MG63 (cell line): Measurements from ENCODE around the gene WNK4. TPM values are rescaled to one million over a fixed set of nuclear protein-coding genes. Genes with fewer than 3 reads are reported as not detected.

Source experiments
- DNase-seq: peaks from one replicate; pipeline ENCODE4 v3.0.0-alpha.2; 2020
- H3K27me3 ChIP-seq: fragments of 250-450 bp; sonication (Bioruptor Pico); 2 replicates; pipeline ENCODE4 v1.5.1; 2020; ENCODE audit warnings: mild to moderate bottlenecking, moderate library complexity
- H3K36me3 ChIP-seq: fragments of 250-450 bp; sonication (Bioruptor Pico); 2 replicates; pipeline ENCODE4 v1.5.1; 2020; ENCODE audit warnings: mild to moderate bottlenecking, moderate library complexity
- H3K4me3 ChIP-seq: fragments of 250-450 bp; sonication (Bioruptor Pico); 2 replicates; pipeline ENCODE4 v1.5.1; 2020; ENCODE audit warnings: mild to moderate bottlenecking, moderate library complexity
- H3K9me3 ChIP-seq: fragments of 250-450 bp; sonication (Bioruptor Pico); 2 replicates; pipeline ENCODE4 v1.5.1; 2020; ENCODE audit warnings: mild to moderate bottlenecking, moderate library complexity
- total RNA-seq: library from RNA; depleted of rRNA; stranded (reverse); fragments of >200 nt; shearing (Covaris generic); gene quantifications from 2 replicates; pipeline ENCODE4 v1.2.3, GENCODE V29; 2014; ENCODE audit warnings: low replicate concordance

Gene WNK4
- total RNA-seq, 1 experiment from 2014 or later: not detected

GRCh38 chr17:42783791-42784138, 3.4 kb downstream of the WNK4 start:
- H3K27me3 ChIP-seq: peaks cover 21% of the 10 kb centered on the region
- H3K4me3 ChIP-seq: no peak overlapping the region
- no peak for DNase-seq

GRCh38 chr17:42784409-42784808, 4.0 kb downstream of the WNK4 start:
- Histone ChIP-seq H3K36me3 (peaks cover under 1% of the 10 kb centered on the region; the same call in 1 of the 2 replicates), H3K27me3 (peaks cover 21% of the 10 kb centered on the region), H3K9me3 (no peaks in the 10 kb centered on the region), H3K4me3 (no peak overlapping the region)
- no peak for DNase-seq

More at GRCh38 chr17:42783791-42784138, 3.4 kb downstream of the WNK4 start:
- Histone ChIP-seq H3K36me3 (peaks cover 6% of the 10 kb centered on the region; the same call in 1 of the 2 replicates), H3K9me3 (no peaks in the 10 kb centered on the region)

DNA sequence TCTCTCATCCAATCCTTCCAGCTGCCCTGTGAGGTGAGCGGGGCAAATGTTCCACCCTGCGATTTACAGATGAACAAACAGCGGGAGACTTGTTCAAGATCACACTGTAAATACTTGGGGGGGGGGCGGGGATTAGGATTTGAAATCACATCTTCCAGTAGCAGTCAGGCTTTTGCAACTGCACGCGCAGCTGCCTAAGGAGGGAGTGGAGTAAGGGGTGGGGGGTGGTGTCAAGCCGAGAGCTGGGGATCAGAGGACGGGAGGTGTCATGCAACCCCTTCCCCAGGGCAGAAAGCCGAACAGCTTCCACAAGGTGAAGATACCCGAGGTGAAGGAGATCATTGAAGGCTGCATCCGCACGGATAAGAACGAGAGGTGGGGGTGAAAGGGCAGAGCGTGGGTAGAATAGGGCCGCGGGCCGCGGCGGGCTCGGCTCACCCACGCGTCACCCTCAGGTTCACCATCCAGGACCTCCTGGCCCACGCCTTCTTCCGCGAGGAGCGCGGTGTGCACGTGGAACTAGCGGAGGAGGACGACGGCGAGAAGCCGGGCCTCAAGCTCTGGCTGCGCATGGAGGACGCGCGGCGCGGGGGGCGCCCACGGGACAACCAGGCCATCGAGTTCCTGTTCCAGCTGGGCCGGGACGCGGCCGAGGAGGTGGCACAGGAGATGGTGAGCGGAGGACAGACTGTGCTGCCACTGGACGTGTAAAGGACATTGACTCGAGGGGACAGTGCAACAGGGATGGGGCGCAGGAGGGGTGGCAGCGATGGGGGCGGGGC, 4.6 kb downstream of the WNK4 start:
- Histone ChIP-seq H3K36me3 (no peaks in the 10 kb centered on the region; the same call in 1 of the 2 replicates), H3K27me3 (peaks cover 21% of the 10 kb centered on the region), H3K4me3 (no peak overlapping the region), H3K9me3 (no peaks in the 10 kb centered on the region)
- no peak for DNase-seq

- DNase-seq: no peak
- Histone ChIP-seq H3K36me3 (no peaks in the 10 kb centered on the region), H3K4me3 (no peak overlapping the region), H3K9me3 (no peaks in the 10 kb centered on the region), H3K27me3 (peaks cover 6% of the 10 kb centered on the region; the same call in 1 of the 2 replicates)
Observed at GRCh38 chr17:42787266-42787665, 6.9 kb downstream of the WNK4 start.

DNA sequence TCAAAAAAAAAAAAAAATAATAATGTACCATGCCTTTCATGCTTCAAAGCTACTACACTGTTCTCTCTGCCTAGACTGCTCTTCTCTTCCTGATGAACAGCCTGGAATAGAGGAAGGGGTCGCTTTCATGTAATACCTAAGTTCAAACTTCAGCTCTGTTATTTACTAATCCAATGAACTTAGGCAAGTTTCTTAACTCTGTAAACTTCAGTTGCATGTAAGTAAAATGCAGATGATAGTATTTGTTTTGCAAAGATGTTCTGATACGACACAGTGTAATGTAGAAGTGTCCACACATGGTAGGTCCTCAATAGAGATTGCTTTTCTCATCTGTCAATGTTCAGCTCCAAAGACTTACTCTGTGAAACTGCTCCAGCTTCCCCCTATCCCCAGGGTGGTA, 11.5 kb downstream of the WNK4 start:
- peaks cover 14% of the 10 kb centered on the region for H3K36me3 ChIP-seq
- H3K27me3 ChIP-seq: no peaks in the 10 kb centered on the region
- no peak overlapping the region for H3K4me3 ChIP-seq
- H3K9me3 ChIP-seq: no peaks in the 10 kb centered on the region
- DNase-seq: no peak

DNA sequence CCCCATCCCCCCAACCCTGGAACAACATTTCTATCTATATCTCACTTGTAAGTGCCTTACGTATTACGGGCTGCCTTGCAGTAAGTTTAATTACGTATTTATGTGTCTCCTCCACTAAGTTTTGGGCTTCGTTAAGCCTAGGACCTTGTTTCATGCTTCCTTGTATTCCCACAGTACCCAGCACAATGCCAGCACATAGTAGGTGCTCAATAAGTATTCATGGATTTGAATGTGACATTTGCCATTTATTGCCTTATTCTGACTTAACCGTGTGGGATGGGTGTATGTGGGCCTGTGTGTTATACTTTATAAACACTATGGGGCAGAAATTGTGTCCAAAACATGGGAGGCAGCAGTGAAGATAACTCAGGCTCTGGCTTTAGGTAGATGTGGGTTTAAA, 12.1 kb downstream of the WNK4 start:
- Histone ChIP-seq H3K9me3 (no peaks in the 10 kb centered on the region), H3K36me3 (peaks cover 17% of the 10 kb centered on the region), H3K4me3 (no peak overlapping the region), H3K27me3 (no peaks in the 10 kb centered on the region)
- DNase-seq: no peak

DNA sequence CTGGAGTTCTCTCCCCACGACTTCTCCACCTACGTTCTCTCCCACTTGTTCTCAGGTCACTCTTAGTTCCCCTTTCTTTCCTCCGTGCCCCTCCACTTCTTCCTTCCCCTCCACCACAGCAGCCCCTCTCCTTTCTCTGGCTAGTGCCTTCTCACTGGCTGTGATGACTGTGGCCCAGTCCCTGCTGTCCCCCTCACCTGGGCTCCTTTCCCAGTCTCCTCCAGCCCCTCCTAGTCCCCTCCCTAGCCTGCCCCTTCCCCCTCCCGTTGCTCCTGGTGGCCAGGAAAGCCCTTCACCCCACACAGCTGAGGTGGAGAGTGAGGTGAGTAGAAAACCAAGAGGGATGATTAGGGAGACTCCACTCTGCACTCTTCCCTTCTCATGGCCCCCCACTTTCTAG, 14.7 kb downstream of the WNK4 start:
- no peak for DNase-seq
- H3K36me3 ChIP-seq: peaks cover 17% of the 10 kb centered on the region

DNA sequence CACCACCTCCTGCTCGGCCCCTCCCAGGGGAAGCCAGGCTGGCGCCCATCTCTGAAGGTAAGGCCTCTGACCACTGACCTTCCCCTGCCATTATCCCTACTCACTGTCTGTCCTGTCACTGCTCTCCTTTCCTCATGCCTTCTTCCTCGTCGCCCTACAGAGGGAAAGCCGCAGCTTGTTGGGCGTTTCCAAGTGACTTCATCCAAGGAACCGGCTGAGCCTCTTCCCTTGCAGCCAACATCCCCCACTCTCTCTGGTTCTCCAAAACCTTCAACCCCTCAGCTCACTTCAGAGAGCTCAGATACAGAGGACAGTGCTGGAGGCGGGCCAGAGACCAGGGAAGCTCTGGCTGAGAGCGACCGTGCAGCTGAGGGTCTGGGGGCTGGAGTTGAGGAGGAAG, 15.1 kb downstream of the WNK4 start:
- Histone ChIP-seq H3K4me3 (no peak overlapping the region), H3K27me3 (no peaks in the 10 kb centered on the region), H3K9me3 (no peaks in the 10 kb centered on the region), H3K36me3 (peaks cover 17% of the 10 kb centered on the region)
- no peak for DNase-seq

More for the DNA sequence above, 14.7 kb downstream of the WNK4 start:
- Histone ChIP-seq H3K9me3 (no peaks in the 10 kb centered on the region), H3K27me3 (no peaks in the 10 kb centered on the region), H3K4me3 (no peak overlapping the region)

- H3K4me3 ChIP-seq: no peak overlapping the region
- H3K27me3 ChIP-seq: no peaks in the 10 kb centered on the region
- H3K36me3 ChIP-seq: peaks cover 17% of the 10 kb centered on the region
- no peak for DNase-seq
- no peaks in the 10 kb centered on the region for H3K9me3 ChIP-seq
Observed at GRCh38 chr17:42796066-42796758, 15.8 kb downstream of the WNK4 start.

- Histone ChIP-seq H3K4me3 (peak overlapping the region; percentile 95), H3K36me3 (peaks cover 17% of the 10 kb centered on the region), H3K27me3 (0 out of 2 replicates have a peak, but pooled peaks cover 3% of the 10 kb centered on the region), H3K9me3 (no peaks in the 10 kb centered on the region)
- DNase-seq: no peak
Observed at GRCh38 chr17:42797067-42798007, 16.9 kb downstream of the WNK4 start.

DNA sequence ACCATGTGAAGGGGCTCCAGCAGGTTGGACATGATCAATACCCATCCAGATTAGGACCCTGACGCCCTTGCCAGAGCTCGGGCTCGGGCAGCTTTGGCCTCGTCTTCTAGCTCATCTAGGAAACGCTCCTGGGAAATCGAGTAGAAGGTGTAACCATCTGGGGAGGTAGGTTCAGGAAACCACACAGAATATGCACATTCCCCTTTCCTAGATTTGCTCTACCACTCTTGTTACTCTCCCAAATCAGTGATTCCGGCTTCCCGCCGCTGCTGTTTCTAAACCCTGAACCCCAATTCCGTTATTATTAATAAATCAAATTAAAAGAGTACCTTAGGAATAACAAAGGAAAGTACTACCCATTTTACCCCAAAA, 17.6 kb downstream of the WNK4 start:
- DNase-seq: no peak
- Histone ChIP-seq H3K9me3 (no peaks in the 10 kb centered on the region), H3K36me3 (peaks cover 17% of the 10 kb centered on the region), H3K27me3 (0 out of 2 replicates have a peak, but pooled peaks cover 3% of the 10 kb centered on the region), H3K4me3 (peak overlapping the region; percentile 95)

DNA sequence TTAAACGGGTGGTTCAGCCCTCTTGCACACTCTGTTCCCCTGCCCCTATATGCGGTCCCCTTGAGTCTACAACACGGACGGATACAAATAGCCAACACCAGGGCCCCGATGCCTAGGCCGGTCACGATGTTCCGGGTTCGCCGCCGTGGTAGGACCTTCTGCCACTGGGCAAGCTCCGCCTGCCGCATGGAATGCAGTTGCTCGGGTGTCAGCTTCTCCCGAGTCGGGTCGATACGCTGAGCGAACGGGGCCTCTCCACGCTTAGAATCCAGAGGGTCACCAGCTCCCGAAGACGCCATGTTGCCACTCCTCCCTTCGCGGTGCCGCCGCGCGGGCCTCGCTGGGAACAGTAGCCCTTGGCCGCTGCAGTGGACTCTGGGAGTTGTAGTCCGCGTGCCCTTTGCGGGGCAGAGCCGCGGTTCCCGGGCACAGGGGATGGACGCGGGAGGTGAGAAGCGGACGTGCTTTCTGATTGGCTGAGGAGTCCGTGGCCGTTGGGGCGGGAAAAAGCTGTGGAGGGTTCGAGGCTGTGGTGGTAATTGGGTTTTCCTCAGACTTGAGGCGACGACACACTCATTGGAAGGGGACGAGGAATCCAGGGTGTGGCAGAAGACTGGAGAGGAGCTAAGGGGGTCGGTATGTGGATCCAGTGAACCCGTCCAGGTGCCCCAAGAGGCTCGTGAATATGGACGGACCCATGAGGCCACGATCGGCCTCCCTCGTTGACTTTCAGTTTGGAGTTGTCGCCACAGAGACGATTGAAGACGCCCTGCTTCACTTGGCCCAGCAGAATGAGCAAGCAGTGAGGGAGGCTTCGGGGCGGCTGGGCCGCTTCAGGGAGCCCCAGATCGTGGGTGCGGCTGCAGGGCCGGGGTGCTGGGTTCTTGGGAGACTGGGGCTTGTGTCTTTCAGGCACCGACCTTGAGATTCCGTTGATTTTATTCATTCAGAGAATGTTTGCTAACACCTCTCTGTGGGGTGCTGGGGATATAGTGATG, 18.3 kb downstream of the WNK4 start, which contains the start of the genes CNTD1 and COA3:
Gene CNTD1 (plus strand): TSS at position 479 of the 998 bp plus-strand sequence. CDS start 207 bp downstream, at position 686.
Gene COA3 (minus strand): TSS at position 322 of the 998 bp plus-strand sequence. CDS start 23 bp downstream, at position 299.
- Histone ChIP-seq H3K4me3 (peak within 1 kb of the TSS; percentile 95), H3K9me3 (no peaks in the 10 kb centered on the region), H3K36me3 (peaks cover 17% of the 10 kb centered on the region), H3K27me3 (0 out of 2 replicates have a peak, but pooled peaks cover 3% of the 10 kb centered on the region)
- DNase-seq: peak; percentile 94

DNA sequence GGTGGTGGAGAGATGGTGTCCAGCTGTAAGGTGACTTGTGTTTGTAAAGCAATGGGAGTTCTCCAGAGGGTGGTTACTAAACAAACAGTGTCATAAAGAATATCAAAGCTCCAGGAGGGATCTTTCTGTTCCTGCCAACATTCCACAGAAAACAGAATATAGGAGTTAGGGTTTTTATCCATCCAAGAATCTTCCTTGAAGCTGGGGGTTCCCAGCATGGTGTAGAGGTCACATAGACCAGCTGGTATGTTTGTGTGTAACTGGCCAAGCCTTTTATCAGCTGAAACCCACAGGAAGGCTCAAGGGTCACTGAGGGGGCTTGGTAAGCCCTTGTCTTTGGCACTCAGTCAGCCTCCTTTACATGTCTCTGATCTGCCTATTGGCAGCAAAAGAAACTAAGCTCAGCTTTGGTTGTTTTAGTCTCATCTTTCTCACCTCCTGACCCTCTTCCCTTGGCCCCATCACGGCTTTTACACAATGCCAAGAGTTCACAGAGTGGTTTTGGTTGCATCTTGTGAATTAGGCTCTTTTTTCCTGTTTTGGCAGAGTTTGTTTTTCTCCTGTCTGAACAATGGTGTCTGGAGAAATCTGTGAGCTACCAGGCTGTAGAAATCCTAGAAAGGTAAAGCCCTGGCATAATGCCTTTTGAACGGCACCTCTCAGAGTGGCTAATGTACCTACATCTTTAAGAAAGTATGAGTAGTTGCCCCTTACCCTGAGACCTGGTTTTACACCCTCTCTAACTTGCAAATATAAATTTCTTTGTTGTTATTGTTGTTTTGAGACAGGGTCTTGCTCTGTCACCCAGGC, 22.9 kb downstream of the WNK4 start:
- peak; percentile 78 for DNase-seq
- no peaks in the 10 kb centered on the region; the same call in 1 of the 2 replicates for H3K36me3 ChIP-seq
- no peak overlapping the region for H3K4me3 ChIP-seq
- H3K9me3 ChIP-seq: no peaks in the 10 kb centered on the region
- H3K27me3 ChIP-seq: 0 out of 2 replicates have a peak, but pooled peaks cover 3% of the 10 kb centered on the region

DNA sequence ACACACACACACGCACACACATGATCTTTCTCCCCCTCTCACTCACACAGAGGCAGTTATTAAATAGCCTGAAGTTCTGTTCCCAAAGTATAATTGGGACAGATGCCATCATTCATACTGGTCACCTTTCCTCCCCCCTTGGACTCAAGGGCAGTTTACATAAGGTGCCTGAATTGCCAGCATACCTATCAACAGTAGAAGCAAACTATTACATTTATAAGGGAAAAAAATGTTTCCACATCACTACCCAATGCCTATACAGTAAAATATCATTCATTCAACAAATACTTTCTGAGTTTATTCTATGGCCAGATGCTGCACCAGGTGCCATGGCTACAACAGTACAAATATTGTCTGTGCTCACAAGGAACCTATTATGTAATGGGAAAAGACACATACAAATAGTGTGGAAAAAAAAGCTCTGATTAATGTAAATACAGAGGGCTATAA, 24.5 kb downstream of the WNK4 start:
- no peak for DNase-seq
- H3K27me3 ChIP-seq: 0 out of 2 replicates have a peak, but pooled peaks cover 3% of the 10 kb centered on the region
- H3K4me3 ChIP-seq: no peak overlapping the region
- 0 out of 2 replicates have a peak, but pooled peaks cover 6% of the 10 kb centered on the region for H3K36me3 ChIP-seq
- H3K9me3 ChIP-seq: no peaks in the 10 kb centered on the region
